RPMI8226 (cell line): Measurements from ENCODE around the gene SLC45A3.

Experiments
- DNase-seq: peaks from one replicate; pipeline ENCODE4 v3.0.0-alpha.2; 2015

Gene SLC45A3

GRCh38 chr1:205699416-205699815, 19.1 kb upstream of the SLC45A3 start:
- DNase-seq: no peak

GRCh38 chr1:205698921-205699320, 18.6 kb upstream of the SLC45A3 start:
- DNase-seq: no peak

GRCh38 chr1:205693421-205693991, 13.2 kb upstream of the SLC45A3 start:
- DNase-seq: no peak

GRCh38 chr1:205692423-205692822, 12.1 kb upstream of the SLC45A3 start:
- no peak for DNase-seq

GRCh38 chr1:205690122-205690756, 9.9 kb upstream of the SLC45A3 start:
- no peak for DNase-seq

GRCh38 chr1:205689479-205689878, 9.2 kb upstream of the SLC45A3 start:
- no peak for DNase-seq

GRCh38 chr1:205688171-205689080, 8.1 kb upstream of the SLC45A3 start:
- DNase-seq: no peak

GRCh38 chr1:205687242-205687641, 6.9 kb upstream of the SLC45A3 start:
- no peak for DNase-seq

- no peak for DNase-seq
These were observed 1.1 kb upstream of the SLC45A3 start for GRCh38 chr1:205681364-205681763.

- peak; percentile 25 for DNase-seq
These were observed 1.8 kb downstream of the SLC45A3 start for GRCh38 chr1:205678286-205679111.

GRCh38 chr1:205677167-205677566, 3.1 kb downstream of the SLC45A3 start:
- no peak for DNase-seq

GRCh38 chr1:205676597-205676996, 3.7 kb downstream of the SLC45A3 start:
- no peak for DNase-seq

GRCh38 chr1:205676002-205676401, 4.3 kb downstream of the SLC45A3 start:
- DNase-seq: no peak

GRCh38 chr1:205675247-205675646, 5.1 kb downstream of the SLC45A3 start:
- no peak for DNase-seq

GRCh38 chr1:205672970-205673369, 7.3 kb downstream of the SLC45A3 start:
- no peak for DNase-seq

GRCh38 chr1:205672395-205672889, 7.9 kb downstream of the SLC45A3 start:
- DNase-seq: no peak

- DNase-seq: no peak
These were observed 9.5 kb downstream of the SLC45A3 start for GRCh38 chr1:205670611-205671430.

GRCh38 chr1:205670150-205670446, 10.2 kb downstream of the SLC45A3 start:
- DNase-seq: no peak

GRCh38 chr1:205669341-205670149, 10.8 kb downstream of the SLC45A3 start:
- DNase-seq: no peak

GRCh38 chr1:205668951-205669340, 11.4 kb downstream of the SLC45A3 start:
- peak; percentile 76 for DNase-seq
